Colonic mucosa (tissue), 4 donors: ENCODE results near the gene FARS2. TPM values are rescaled to one million over a fixed set of nuclear protein-coding genes. Genes with fewer than 3 reads are reported as not detected.

Experiments
- DNase-seq: peaks from one replicate; pipeline ENCODE4 v3.0.0-alpha.2; 2020
- H3K27ac ChIP-seq: fragments of 200-600 bp; one replicate; pipeline ENCODE4 v1.8.0; 2021
- H3K27me3 ChIP-seq: fragments of 200-600 bp; one replicate; pipeline ENCODE4 v1.8.0; 2021
- H3K36me3 ChIP-seq: fragments of 200-600 bp; one replicate; pipeline ENCODE4 v1.8.0; 2021
- H3K4me1 ChIP-seq: fragments of 200-600 bp; one replicate; pipeline ENCODE4 v1.8.0; 2021; ENCODE audit warnings: mild to moderate bottlenecking
- H3K4me3 ChIP-seq: fragments of 200-600 bp; one replicate; pipeline ENCODE4 v1.8.0; 2021
- H3K9ac ChIP-seq, 2 donors: one replicate each; pipeline ENCODE4 v1.7.0; 2013; ENCODE audit warnings: control low read depth in 2 of 2, low read depth in 2 of 2, low read length in 2 of 2
- H3K9me3 ChIP-seq: fragments of 200-600 bp; one replicate; pipeline ENCODE4 v1.8.0; 2021
- CTCF ChIP-seq: fragments of 200-600 bp; IDR thresholded peaks from one replicate; pipeline ENCODE4 v1.8.0; 2022; ENCODE audit warnings: antibody characterized with exemption, mild to moderate bottlenecking
- intact Hi-C: fragments of 100-400 bp; cut with DNase I; formaldehyde crosslinking; loops from one replicate; pipeline ENCODE4 v1.14.1; 2022
- total RNA-seq, 2 donors: library from RNA; stranded (reverse); fragmentation: NEBNext Ultra II Directional in 1 of 2; extraction: Animal tissue kit (Norgen Biotek cat#: 25700) in 1 of 2; gene quantifications; one replicate each; pipeline ENCODE4 v1.2.1, GENCODE V29; 2021
- donor health status: healthy.
- donor health status: DM: no; HTN: no; CAD: no.
- donor health status: DM: no; HTN: no; CAD: no.

FARS2 gene
- total RNA-seq, 2 donors from 2014 or later, result 14.7 to 23.0 TPM

- no peak overlapping the region for H3K4me3 ChIP-seq
Measured at GRCh38 chr6:5619249-5619648, 357.9 kb downstream of the FARS2 start.

GRCh38 chr6:5622276-5623005 is 361.1 kb downstream of the FARS2 start:
- H3K27ac ChIP-seq, result no peak overlapping the region
- no peak for TF ChIP-seq CTCF
- H3K27me3 ChIP-seq, result no peaks in the 10 kb centered on the region
- no peak for DNase-seq
- H3K9ac ChIP-seq, result no peak overlapping the region
- H3K36me3 ChIP-seq, result no peaks in the 10 kb centered on the region
- no peaks in the 10 kb centered on the region for H3K4me1 ChIP-seq
- H3K9me3 ChIP-seq, result no peaks in the 10 kb centered on the region
- no peak overlapping the region for H3K4me3 ChIP-seq
- intact Hi-C loops, result no loop called here

More at GRCh38 chr6:5619249-5619648, 357.9 kb downstream of the FARS2 start:
- no peak overlapping the region for H3K27ac ChIP-seq
- DNase-seq, result no peak
- intact Hi-C loops, result no loop called here
- H3K9me3 ChIP-seq, result no peaks in the 10 kb centered on the region
- H3K9ac ChIP-seq, result no peak overlapping the region
- no peak for TF ChIP-seq CTCF
- no peaks in the 10 kb centered on the region for H3K27me3 ChIP-seq
- H3K4me1 ChIP-seq, result no peaks in the 10 kb centered on the region
- H3K36me3 ChIP-seq, result no peaks in the 10 kb centered on the region

GRCh38 chr6:5623769-5624168 is 362.5 kb downstream of the FARS2 start:
- no peak for TF ChIP-seq CTCF
- no peak overlapping the region for H3K9ac ChIP-seq
- no peaks in the 10 kb centered on the region for H3K9me3 ChIP-seq
- DNase-seq, result no peak
- H3K27ac ChIP-seq, result no peak overlapping the region
- intact Hi-C loops, result no loop called here
- H3K4me3 ChIP-seq, result no peak overlapping the region
- no peaks in the 10 kb centered on the region for H3K27me3 ChIP-seq
- no peaks in the 10 kb centered on the region for H3K4me1 ChIP-seq
- no peaks in the 10 kb centered on the region for H3K36me3 ChIP-seq

GRCh38 chr6:5624256-5624655 is 362.9 kb downstream of the FARS2 start:
- H3K36me3 ChIP-seq, result no peaks in the 10 kb centered on the region
- no peak overlapping the region for H3K27ac ChIP-seq
- intact Hi-C loops, result no loop called here
- H3K9ac ChIP-seq, result no peak overlapping the region
- no peaks in the 10 kb centered on the region for H3K27me3 ChIP-seq
- no peak for DNase-seq
- no peak overlapping the region for H3K4me3 ChIP-seq
- no peak for TF ChIP-seq CTCF
- no peaks in the 10 kb centered on the region for H3K4me1 ChIP-seq
- H3K9me3 ChIP-seq, result no peaks in the 10 kb centered on the region

GRCh38 chr6:5626727-5627426 is 365.6 kb downstream of the FARS2 start:
- Histone ChIP-seq H3K27ac (no peak overlapping the region), H3K4me1 (no peaks in the 10 kb centered on the region), H3K27me3 (no peaks in the 10 kb centered on the region), H3K9me3 (no peaks in the 10 kb centered on the region), H3K4me3 (no peak overlapping the region), H3K36me3 (no peaks in the 10 kb centered on the region), H3K9ac (no peak overlapping the region)
- no peak for DNase-seq
- TF ChIP-seq CTCF, result no peak
- intact Hi-C loops, result no loop called here
